Heart left ventricle (tissue), 13 donors: ENCODE results near the gene KCTD15.

Source experiments
- POLR2A ChIP-seq, 2 donors: fragments of 450-650 bp; IDR thresholded peaks; one replicate each; pipeline ENCODE4 v1.6.1; 2017; ENCODE audit warnings: antibody characterized with exemption in 2 of 2, mild to moderate bottlenecking in 2 of 2, moderate library complexity in 2 of 2
- TF ChIP-seq, protein P1 (sequence below), 12 donors: fragments of 200-600 bp; sonication (generic) in 4 of 12; IDR thresholded peaks; one replicate each; pipeline versions ENCODE4 v1.5.0 to v1.8.0; 2018 to 2022; ENCODE audit warnings: antibody characterized with exemption in 12 of 12, mild to moderate bottlenecking in 5 of 12
- donor health status: ischemic (EF 13 %, LVEDD 7.1; RV severe dilation, severe dysfunction).
- donor health status: DM: no; HTN: yes; CAD: no.
- donor health status: DM: no; HTN: no; CAD: no.
- donor health status: ischemic (EF 25% LVEDD 6.9; RV normal size, moderate dysfunction).
- donor health status: ischemic (EF 25% LVEDD 5.7; RV mildly dilated, moderate dysfunction).
- donor health status: ischemic (EF 35%, LVEDD 5.7; RV mildly dilated, moderate dysfunction).
- donor health status: nonischemic (EF 11% LVEDD 7.7; RV severe dilation, severe dysfunction).
- donor health status: DM: yes; HTN: yes; CAD: no.
- donor health status: PGD.
- donor health status: ischemic (EF 29% LVEDD 5.4; RV normal size, mild dysfunction).
- donor health status: nonischemic (EF 23%, LVEDD 6.1; RV moderate dilation, normal function).

DNA sequence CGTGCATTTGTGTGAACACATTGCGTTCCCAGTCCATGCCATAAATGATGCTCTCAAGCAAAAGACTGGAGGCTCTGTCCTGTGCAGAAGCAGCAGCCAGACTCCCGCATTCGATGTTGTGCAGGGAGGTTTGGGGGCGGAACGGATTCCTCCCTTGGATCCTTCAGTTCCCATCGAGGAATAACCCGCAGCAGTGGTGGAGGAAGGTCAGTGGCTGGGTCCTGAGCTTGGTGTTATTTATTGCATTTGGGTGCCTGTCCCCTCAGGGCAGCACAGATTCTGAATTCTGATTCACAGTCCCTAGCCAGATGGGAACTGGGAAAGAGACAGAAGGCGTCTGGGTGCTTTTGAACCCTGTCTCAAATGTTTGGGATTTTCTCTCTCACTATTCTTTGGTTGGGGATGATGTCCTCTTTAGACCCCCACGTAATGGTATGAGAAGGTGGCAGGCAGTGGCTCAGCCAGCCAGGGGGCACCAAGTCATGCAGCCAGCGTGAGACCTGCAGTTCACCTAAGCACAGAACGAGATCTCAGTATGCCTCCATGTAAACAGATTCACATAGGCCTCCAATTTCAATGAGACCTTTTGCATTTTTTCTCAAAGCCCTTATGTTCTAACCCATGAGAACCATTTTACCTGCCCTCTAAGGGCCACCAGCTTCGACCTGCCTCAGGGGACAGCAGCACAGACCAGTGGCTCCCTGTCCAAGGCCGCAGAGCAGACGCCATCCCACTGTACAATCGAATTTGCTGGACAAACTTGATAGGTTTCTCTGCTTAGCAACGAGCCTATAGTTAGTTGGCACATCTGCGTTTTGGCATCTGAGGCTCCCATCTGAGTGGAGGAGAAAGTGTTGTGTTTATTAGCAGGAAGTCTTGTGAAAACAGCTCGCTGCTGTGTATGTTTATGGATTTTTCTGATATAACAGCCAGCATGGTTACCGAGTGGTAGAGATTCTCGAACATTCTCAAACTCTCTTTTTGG, 17.8 kb downstream of the KCTD15 start:
- TF ChIP-seq, protein P1, sequence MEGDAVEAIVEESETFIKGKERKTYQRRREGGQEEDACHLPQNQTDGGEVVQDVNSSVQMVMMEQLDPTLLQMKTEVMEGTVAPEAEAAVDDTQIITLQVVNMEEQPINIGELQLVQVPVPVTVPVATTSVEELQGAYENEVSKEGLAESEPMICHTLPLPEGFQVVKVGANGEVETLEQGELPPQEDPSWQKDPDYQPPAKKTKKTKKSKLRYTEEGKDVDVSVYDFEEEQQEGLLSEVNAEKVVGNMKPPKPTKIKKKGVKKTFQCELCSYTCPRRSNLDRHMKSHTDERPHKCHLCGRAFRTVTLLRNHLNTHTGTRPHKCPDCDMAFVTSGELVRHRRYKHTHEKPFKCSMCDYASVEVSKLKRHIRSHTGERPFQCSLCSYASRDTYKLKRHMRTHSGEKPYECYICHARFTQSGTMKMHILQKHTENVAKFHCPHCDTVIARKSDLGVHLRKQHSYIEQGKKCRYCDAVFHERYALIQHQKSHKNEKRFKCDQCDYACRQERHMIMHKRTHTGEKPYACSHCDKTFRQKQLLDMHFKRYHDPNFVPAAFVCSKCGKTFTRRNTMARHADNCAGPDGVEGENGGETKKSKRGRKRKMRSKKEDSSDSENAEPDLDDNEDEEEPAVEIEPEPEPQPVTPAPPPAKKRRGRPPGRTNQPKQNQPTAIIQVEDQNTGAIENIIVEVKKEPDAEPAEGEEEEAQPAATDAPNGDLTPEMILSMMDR (IDR thresholded peaks at IDR 0.05), result no peak
- TF ChIP-seq POLR2A (IDR thresholded peaks at IDR 0.05), result no peak
